T-helper 9 cell (primary cell): ENCODE results near the gene ATP2C2.

ENCODE experiments used
- DNase-seq: peaks from one replicate; pipeline ENCODE4 v3.0.0-alpha.2; 2020

Gene ATP2C2

DNA sequence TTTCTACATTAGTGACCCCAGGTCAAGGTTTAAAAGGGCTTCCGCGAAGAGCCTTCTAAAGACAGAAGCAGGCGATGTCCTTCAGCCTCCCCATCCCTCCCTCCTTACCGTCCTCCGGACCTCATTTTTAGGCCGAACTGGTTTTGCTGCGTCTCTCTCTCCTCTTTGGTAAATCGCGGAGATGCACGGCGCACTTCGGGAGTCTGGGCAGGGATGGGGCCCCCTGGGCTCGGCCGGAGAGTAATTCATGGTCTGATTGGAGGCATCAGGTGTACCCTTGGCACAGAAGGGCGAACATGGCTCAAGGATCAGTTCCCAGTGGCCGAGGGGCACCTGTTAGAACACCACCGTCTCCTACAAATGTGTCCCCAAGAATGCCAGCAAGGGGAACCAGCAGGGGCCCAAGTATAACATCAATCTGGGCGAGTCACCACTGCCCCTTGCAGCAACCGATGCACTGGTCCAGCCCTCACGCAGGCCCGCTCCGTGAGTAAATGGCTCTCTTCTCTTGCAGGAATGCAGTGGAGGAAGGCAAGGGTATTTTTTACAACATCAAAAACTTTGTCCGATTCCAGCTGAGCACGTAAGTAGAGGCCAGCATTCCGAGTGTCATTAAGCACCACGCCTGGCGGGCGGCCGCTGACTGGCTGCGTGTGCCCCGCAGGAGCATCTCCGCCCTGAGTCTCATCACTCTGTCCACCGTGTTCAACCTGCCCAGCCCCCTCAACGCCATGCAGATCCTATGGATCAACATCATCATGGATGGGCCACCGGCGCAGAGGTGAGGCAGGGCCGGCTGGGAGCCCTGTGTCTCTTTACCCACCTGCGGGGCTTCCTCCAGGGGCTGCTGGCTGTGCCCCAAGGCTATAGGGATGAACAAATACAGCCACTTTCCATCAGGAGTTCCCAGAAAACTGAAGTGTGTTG is 90.5 kb downstream of the ATP2C2 start:
- DNase-seq, result no peak

DNA sequence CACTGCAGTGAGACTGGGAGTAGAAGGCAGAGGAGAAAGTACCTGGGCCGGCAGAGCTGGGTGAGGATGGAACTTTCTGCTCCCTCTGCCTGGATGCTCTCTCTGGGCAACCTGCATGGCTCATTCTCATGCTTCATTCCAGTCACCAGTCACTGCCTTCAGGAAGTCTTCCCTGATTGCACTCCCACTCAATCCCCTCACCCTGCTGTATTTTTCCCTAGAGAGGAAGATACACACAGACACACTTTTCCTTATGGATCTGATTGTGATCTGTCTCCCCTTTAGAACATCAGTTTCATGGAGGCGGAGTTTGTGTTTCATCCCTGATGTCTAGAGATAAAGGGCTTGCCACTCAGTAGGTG is 91.2 kb downstream of the ATP2C2 start:
- DNase-seq, result no peak

DNA sequence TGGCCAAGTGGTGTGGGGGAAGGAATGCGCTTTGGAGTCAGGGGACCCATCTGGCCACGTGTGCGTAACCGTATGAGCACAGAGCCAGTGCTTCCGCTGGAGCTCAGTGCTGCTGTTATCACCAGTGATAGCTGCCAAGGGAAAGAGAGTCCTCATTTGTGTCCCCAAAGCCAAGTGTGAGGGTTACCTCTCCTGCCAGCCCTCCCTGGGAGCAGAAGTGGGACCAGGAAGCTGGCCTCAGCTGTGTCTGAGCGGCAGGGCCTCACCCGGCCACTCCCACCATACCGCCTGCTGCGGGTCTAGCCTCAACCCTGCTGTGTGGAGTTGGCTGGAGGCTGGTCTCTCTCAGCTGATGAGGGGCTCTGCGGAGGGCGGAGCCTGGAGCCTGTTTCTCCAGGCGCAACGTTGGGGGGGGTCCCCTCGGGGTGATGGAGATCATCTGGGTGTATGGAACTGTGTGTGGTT is 91.6 kb downstream of the ATP2C2 start:
- no peak for DNase-seq

DNA sequence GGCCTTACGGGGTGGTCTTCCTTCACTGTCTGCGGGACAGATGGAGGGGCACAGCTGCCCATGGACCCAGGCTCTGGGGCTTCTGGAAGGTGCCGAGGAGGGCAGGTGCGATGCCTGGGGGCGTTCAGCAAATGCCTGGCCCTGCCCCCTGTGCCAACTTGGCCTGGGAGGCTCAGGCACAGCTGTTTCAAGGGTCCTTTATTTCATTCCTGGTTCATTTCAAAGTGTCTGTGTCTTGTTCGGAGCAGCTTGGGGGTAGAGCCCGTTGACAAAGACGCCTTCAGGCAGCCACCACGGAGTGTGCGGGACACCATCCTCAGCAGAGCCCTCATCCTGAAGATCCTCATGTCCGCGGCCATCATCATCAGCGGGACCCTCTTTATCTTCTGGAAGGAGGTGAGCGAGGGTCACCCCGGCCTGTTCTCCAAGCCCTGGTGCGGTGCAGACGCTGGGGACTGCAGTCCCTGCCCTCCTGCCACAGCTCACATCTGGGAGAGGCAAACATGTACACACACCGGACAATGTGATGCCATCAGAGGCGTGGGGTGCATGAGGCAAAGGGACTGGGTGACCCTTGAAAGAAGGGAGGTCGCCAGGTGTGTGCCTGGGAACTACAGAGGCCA is 92.2 kb downstream of the ATP2C2 start:
- DNase-seq, result no peak

DNA sequence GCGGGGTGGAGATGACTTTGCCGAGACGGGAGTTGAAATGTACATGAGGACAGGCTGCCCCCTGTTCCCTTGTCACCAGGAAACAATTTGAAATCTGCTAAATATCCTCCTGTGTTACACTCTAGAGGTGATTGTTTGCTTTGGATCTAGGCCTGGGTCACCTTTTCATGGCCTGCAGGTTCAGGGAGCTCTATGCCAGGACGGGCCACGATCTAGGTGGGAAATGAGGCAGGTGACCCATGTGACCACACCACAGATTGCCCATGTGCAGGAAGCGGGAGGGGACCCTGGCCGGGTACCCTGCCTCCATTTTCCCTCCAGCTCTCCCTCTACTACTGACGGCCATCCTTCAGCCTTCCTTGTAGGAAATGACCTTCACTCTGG is 92.7 kb downstream of the ATP2C2 start:
- DNase-seq, result no peak

DNA sequence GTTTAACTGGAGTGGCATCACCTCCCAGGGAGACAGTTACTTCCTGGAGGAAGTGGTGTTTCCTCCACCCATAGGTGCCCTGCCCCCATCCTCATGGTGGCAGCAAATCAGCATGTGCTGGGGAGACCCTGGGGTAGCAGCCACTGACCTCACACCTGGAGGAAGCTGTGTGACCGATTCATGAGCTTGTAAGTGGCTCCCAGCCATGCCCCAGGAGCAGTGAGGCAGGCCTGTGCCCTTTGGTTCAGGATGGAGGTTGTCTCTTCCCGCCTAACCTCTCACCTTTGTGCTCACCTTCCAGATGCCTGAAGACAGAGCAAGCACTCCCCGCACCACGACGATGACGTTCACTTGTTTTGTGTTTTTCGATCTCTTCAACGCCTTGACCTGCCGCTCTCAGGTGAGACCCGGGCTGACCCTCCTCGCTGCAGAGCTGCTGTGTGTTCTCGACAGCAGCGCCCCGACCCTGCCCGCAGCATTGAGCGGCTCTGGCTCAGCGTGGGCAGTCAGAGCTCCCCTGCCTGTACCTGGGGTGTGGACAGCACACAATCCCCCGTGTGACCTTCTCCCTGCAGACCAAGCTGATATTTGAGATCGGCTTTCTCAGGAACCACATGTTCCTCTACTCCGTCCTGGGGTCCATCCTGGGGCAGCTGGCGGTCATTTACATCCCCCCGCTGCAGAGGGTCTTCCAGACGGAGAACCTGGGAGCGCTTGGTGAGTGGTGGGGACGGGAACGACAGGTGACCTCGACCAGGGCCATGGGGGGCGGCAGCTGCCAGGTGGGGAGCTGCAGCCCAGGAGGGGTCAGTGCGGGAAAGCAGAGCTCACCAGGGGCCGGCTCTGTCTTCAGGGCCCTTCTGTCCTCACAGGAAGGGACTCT is 93.3 kb downstream of the ATP2C2 start:
- DNase-seq, result no peak

DNA sequence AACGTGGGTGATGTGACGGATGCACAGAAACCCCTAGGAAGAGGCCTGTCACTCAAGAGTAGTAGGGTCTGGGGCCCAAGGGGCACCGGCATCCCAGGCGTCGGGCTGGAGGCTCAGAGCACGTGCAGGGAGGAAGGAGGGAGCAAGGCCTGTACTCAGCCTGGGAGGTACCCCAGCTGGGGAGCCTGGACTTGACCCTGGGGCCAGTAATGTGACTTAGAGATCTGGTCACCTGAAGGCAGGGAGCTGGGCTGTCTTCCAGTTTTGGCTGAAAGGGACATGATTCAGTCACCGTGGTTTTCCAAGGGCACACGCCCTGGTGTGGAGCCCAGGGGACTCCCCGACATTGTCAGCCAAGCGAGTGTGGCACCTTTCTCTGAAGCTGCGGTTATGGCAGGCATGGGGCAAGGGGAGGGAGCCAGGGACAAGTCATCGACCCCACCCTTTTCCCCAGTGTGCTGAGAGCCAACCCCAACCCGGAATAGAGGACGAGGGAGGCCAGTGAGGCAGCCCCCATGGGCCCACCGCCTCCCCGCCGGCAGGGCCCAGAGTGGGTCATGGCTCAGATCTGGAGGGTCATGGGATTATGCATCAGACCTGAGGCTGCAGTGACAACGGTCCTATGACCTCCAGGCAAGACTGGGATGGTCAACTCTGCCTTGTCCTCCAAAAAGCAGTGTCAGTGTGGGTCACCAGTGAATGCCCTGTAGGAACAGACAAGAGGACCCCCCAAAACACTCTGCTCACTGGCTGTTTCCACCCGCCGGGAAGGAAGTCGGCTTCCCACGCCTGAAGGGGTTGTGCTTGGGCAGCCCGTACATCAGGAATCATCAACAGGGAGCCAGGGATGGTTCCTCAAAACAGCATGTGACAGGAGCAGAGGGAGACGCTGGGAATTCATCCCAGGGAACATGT is 94.2 kb downstream of the ATP2C2 start:
- DNase-seq, result no peak

DNA sequence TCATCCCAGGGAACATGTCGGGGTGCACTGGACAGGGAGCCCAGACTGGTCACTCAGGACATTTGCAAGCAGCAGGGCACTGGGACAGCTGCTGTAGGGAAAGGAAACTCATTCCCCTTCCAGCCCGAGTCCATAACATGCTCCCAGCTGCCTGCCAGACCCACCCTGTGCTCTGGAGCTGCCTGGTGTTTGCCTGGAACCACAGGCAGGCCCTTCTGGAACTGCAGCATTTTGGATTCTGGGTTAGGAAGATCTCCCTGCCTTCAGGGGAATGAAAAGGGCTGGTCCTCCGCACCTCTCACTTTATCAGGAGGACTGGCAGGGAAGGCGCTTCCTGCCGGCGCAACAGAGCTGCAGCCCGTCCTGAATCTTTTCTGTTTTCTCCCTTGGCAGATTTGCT is 94.9 kb downstream of the ATP2C2 start:
- no peak for DNase-seq

DNA sequence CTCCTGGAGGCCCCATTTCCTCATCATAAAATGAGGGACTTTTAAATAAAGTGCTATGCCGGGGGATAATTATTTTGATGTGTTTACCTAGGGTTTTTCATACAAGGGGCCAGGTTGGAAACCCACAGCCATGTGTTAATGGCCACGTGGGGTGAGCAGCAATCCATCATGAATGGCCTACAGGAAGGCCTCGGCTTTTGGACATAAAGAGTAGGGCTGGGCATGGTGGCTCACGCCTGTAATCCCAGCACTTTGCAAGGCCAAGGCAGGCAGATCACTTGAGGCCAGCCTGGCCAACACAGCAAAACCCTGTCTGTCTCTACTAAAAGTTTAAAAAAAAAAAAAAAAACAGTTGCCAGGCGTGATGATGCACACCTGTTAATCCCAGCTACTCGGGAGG is 95.8 kb downstream of the ATP2C2 start:
- DNase-seq, result no peak

DNA sequence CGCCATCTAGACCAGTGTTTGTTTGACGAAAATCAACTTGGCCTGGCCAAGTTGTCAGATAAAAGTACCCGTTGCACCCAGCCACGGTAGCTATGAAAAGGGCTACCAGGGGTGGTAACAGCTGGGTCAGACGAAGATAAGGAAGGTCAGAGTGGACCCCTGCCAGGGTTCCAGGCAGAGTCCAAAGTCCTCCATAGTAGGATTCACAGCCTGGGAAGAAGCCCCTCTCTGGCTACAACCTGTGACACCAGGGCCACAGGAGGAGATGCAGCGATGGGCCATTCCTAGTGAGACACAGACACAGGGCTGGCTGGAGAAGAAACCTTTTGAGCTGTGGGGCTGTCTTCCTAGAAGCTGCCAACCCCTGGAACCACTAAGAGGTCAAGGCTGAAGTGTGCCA is 96.8 kb downstream of the ATP2C2 start:
- no peak for DNase-seq

DNA sequence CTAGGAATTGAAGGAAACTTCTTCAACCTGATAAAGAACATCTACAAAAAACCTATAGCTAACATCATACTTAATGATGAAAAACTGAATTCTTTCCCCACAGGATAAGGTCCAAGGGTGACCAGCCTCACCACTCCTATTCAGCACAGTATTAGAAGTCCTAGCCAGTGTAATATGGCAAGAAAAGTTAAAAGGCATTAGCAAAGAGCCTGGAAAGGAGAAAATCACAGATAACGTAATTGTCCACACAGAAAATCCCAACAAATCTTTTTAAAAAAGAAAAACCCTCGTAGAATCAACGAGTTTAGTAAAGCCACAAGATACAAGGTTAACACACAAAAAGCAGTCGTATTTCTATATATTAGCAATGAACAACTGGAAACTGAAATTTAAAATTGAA is 98.4 kb downstream of the ATP2C2 start:
- no peak for DNase-seq

DNA sequence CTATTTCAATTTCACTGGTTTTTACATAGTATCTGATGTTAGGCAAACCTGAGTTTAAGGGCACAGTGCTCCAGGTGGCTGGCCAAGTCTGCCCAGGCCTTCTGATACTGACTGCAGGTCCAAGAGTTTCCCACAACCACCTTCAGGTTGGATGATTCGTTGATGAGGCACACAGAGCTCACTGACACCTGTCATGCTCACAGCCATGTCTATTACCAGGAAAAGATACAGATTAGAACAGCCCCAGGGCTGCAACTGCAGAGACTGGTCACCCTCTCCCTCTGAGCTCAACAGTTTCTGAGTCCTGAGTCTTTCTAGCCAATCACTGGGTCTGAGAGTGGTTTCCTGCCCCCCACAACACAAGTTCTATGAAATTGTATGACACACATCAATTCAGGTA is 98.9 kb downstream of the ATP2C2 start:
- no peak for DNase-seq

DNA sequence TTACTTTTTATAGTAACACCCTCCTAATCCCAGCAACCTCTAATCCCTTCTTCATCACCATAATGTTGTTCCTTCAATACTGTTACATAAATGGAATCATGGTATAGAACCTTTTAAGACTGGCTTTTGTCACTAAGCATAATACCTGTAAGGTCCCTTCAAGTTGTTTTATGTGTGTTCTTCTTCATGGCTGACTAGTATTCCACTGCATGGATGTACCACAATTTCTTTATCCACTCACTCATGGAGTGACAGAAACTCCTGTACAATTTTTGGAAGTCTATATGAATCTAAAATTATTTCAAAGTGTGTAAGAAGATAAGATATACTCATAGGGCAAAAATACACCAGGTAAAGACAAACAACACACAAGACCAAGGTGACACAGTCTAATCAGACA is 99.4 kb downstream of the ATP2C2 start:
- no peak for DNase-seq

DNA sequence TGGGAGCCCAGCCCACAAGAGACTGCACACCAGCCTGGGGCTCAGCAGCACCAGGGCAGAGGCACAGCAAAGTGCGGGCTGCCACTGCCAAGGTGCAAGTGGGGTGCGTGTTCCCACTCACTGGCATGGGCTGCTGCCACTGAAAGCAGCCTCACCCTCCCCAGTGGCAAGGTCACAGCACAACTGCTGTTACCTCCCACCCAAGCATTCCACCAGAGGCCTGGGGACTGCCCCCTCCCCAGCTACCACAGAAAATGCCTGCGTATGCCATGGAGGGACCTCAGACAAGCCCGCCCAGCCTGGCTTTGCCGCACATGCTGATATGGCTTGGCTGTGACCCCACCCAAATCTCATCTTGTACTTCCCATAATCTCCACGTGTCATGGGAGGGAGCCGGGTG is 103.0 kb downstream of the ATP2C2 start:
- no peak for DNase-seq

DNA sequence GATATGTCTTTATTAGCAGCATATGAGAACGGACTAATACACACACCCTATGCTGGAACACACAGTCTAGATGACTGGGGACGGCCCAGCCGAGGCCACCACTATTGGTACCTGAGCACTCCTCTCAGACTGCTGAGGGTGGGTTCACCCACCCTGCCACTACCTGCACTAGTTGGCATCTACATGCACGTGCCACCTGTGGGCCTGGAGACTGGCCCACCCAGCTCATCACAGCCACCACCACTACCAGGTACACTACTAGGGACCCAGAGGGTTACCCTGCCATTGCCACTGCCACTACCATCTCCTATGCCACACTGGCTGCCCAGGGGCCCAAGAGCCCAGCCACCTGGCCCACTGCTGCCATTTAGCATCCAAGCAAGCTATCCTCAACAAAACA is 103.6 kb downstream of the ATP2C2 start:
- DNase-seq, result no peak

DNA sequence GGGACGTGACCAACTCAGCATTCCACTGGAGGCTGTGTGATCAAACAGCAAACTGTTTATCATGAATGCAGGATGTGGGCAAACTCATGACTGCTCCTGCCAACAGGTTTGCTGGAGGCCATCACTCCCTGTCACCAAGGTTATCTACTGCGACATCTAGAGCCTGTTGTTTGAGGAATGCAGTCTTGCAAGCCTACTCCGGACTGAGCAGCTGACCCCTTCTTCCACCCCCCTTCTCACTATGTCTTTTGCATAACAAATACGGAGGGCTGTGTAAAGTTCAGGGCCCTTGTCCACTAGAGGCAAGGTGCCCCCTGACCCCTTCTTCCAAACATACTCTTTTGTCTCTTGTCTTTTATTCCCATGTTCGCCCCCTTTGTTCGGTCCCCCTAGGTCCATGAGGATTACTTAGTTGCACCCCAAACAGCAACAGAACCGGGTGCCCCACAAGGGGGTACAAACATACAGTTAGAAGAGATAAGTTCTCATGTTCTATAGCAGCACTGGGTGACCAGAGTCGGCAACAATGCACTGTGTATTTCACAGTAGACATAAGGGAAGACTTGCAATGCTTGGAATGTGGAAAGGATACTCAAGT is 107.4 kb downstream of the ATP2C2 start:
- no peak for DNase-seq

DNA sequence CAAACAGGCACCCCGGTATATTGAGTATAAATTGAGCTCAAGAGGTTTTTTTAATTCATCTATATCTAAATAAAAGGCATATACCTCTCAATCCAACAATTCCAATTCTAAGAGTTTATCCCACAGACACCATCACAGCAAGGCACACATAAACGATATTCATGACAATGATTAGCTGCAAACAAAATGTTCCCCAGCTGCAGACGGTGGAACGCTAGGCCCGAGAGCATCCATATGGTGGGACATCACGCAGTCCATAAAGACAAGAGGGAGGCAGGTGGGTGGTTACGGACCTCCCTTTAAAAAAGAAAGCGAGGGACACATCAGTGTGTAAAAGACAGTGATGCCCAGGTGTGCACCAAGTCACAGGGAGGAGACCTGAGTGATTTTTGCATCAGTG is 108.1 kb downstream of the ATP2C2 start:
- DNase-seq, result no peak

DNA sequence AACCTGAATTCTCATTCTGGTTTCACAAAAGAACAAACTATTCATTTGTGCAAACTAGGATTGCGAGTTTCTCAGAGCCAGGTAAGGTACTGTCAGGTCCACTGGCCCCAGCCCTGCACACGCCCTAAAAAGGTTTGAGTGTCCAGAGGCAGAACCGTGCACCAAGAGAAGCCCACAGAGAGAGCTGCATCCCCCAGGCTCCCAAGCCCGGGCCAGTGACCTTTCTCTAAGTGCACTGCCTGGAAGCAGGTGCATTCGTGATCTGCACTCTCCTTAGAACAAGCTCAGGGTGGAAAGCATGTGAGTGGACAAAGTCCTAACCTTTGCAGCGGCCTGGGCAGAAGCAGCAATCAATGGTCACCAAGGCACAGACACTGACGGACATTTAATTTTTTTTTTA is 109.3 kb downstream of the ATP2C2 start:
- no peak for DNase-seq

DNA sequence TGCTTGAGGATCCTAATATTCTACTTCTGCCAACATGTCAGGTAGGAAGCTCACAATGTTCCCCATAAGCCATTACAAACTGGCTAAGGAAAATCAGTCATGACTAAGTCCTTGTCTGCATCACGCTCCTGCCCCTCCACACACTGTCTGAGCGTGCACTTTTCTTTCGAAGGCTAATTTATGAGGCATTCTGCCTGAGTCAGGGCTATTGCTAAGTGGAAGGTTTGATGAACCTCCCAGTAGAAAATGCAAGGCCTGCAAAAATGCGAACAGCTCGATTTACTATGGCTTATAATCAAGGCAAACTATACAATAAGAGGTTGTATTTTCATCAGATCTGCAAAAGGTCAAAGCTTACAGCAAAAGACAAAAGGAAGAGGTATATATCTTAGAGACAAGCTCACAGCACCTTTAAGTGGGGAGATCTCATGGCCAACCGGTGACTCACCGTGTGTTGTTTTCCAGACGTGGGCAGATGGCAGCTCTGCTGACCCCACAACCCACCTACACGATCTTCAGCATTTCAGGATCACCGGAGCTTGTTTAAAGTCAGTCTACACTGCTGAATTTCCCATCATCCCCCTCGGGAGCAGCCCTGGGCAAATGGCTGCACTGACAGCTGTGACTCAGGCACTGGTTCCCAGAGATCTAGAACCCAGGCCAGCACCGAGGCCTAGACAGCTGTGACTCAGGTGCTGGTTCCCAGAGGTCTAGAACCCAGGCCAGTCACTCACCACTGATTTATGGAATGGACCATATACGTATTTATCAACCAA is 110.0 kb downstream of the ATP2C2 start:
- no peak for DNase-seq

DNA sequence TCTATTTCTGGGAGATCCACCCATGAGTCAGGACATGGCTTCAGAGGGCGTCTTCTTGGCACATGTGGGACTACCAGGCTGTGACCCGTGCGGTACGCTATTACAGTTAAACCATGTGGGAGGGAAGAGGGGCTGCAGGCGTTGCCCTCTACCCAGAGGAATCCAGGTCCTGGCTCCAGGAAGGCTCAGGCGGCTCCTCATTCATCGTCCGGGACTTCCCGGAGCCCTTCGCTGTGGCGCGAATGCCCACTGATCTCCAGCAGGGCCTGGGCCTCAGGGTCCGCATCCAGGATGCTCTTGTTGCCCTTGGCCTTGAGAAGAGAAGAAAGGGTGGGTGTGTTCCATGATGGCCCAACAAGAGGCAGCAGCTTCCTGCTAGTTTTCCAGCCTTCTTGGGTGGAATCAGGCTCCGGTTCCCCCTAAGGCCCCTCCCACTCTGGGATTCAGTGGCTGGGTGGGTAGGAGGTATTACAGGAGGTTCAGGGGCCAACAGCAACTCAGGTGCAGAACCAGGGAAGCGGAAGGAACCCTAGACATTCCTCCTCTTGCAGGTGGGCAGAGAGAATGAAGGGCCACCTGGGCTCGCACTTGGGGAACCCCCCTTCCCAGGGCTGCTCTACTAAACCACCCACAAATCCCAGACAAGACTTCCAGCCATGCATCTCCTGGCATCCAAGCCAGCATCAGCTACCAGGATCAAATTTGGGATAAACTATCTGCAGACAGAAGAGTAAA is 111.5 kb downstream of the ATP2C2 start:
- DNase-seq, result no peak
